ENCODE data around the gene TSPAN9. TPM values are rescaled to one million over a fixed set of nuclear protein-coding genes. Genes with fewer than 3 reads are reported as not detected.

Gene TSPAN9
- total RNA-seq, 1 experiment from 2014 or later, result 7.7 TPM

DNA sequence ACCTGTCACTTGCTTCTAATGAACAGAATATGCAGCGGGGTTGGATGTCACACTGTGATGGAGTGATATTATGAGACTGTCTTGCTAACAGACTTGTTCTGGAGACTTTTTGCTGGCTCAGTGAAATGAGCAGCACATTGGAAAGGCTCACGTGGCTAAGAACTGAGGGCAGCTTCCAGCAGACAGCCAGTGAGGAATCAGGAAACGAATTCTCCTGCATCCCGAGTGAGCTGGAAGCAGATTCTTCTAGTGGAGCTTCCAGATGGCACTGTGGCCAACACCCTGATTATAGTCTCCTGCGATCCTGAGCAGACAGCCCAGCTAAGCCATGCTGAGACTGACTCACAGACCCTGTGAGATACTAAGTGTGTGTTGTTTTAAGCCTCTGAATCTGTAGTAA is 16.1 kb upstream of the TSPAN9 start:
- no peaks in the 10 kb centered on the region for H3K9me3 ChIP-seq (ENCODE audit: control insufficient read depth, insufficient read depth, low read depth, low read length)
- no TSS peak for BruUV-seq (replicated peaks)
- no peaks in the 10 kb centered on the region for H3K4me1 ChIP-seq (ENCODE audit: control insufficient read depth, insufficient read depth, low read length)
- DNase-seq (ENCODE audit: low read depth, low spot score) (no peak), ATAC-seq (no peak)
- in situ Hi-C loops (cut with HindIII; ENCODE audit: low pct_unique_long_range_greater_than_20kb, low sequenced_read_pairs), result no loop called here
- TF ChIP-seq, protein P1, sequence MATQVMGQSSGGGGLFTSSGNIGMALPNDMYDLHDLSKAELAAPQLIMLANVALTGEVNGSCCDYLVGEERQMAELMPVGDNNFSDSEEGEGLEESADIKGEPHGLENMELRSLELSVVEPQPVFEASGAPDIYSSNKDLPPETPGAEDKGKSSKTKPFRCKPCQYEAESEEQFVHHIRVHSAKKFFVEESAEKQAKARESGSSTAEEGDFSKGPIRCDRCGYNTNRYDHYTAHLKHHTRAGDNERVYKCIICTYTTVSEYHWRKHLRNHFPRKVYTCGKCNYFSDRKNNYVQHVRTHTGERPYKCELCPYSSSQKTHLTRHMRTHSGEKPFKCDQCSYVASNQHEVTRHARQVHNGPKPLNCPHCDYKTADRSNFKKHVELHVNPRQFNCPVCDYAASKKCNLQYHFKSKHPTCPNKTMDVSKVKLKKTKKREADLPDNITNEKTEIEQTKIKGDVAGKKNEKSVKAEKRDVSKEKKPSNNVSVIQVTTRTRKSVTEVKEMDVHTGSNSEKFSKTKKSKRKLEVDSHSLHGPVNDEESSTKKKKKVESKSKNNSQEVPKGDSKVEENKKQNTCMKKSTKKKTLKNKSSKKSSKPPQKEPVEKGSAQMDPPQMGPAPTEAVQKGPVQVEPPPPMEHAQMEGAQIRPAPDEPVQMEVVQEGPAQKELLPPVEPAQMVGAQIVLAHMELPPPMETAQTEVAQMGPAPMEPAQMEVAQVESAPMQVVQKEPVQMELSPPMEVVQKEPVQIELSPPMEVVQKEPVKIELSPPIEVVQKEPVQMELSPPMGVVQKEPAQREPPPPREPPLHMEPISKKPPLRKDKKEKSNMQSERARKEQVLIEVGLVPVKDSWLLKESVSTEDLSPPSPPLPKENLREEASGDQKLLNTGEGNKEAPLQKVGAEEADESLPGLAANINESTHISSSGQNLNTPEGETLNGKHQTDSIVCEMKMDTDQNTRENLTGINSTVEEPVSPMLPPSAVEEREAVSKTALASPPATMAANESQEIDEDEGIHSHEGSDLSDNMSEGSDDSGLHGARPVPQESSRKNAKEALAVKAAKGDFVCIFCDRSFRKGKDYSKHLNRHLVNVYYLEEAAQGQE (IDR thresholded peaks at IDR 0.05; ENCODE audit: insufficient read depth in 1 of 2, low read depth in 2 of 2, low read length in 1 of 2), result no peak
- TF ChIP-seq SIN3A (IDR thresholded peaks at IDR 0.05; ENCODE audit: borderline replicate concordance, insufficient read depth, low read depth, low read length) (no peak), TCF7L2 (IDR thresholded peaks at IDR 0.05; ENCODE audit: low read depth, low read length) (no peak), POLR2AphosphoS5 (IDR thresholded peaks at IDR 0.05; ENCODE audit: low read depth, low read length) (no peak)
- TF ChIP-seq, protein P2, sequence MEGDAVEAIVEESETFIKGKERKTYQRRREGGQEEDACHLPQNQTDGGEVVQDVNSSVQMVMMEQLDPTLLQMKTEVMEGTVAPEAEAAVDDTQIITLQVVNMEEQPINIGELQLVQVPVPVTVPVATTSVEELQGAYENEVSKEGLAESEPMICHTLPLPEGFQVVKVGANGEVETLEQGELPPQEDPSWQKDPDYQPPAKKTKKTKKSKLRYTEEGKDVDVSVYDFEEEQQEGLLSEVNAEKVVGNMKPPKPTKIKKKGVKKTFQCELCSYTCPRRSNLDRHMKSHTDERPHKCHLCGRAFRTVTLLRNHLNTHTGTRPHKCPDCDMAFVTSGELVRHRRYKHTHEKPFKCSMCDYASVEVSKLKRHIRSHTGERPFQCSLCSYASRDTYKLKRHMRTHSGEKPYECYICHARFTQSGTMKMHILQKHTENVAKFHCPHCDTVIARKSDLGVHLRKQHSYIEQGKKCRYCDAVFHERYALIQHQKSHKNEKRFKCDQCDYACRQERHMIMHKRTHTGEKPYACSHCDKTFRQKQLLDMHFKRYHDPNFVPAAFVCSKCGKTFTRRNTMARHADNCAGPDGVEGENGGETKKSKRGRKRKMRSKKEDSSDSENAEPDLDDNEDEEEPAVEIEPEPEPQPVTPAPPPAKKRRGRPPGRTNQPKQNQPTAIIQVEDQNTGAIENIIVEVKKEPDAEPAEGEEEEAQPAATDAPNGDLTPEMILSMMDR (IDR thresholded peaks at IDR 0.05), result no peak
- H3K36me3 ChIP-seq (ENCODE audit: control insufficient read depth, insufficient read depth, low read length), result no peaks in the 10 kb centered on the region
- intact Hi-C loops (cut with micrococcal nuclease; ENCODE audit: unreplicated experiment), result no loop called here
- no peak overlapping the region for H3K27ac ChIP-seq (ENCODE audit: low read length)
- ChIA-PET POLR2A (no interaction called here), CTCF (no interaction called here)
- H3K4me3 ChIP-seq (ENCODE audit: low read depth in 2 of 2, low read length in 2 of 2), result no peak overlapping the region
- H3K27me3 ChIP-seq (ENCODE audit: control insufficient read depth, insufficient read depth, low read length), result no peaks in the 10 kb centered on the region

DNA sequence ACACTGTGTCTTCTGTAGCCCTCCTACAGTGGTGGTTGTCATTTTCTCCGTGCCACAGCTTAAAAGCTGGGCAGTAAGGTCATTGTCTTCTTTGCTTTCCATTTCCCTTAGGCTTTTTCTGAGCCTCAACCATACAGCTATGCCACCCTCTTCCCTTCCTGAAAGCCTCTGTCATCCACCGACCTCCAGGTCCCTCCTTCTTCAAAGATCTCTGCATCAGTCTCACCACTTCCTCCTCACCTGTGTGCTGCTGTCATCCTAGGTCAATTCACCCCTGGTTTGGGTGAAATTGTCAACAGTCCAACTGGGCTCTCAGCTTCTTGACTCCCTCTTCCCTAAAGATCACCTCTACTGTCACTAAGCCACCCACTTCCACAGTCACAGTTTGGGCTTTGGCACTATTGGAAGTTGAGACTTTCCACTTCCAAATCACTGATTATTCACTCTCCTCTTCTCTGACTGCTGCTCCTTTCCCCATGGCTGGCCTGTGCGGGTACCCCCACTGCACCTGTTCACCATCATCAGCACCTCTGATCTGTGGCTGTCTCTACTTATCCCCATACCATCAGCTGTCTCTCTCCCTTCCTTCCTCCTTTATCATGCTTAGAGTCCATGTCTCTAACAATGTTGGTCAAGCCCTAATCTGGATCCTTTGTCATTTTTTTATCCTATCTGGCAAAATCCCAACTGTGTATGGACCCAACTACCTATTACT is 15.5 kb upstream of the TSPAN9 start:
- no peak for DNase-seq (ENCODE audit: low read depth, low spot score)
- Histone ChIP-seq H3K36me3 (ENCODE audit: control insufficient read depth, insufficient read depth, low read length) (no peaks in the 10 kb centered on the region), H3K4me1 (ENCODE audit: control insufficient read depth, insufficient read depth, low read length) (no peaks in the 10 kb centered on the region), H3K9me3 (ENCODE audit: control insufficient read depth, insufficient read depth, low read depth, low read length) (no peaks in the 10 kb centered on the region), H3K27me3 (ENCODE audit: control insufficient read depth, insufficient read depth, low read length) (no peaks in the 10 kb centered on the region), H3K4me3 (ENCODE audit: low read depth in 2 of 2, low read length in 2 of 2) (no peak overlapping the region), H3K27ac (ENCODE audit: low read length) (no peak overlapping the region)
- TF ChIP-seq, protein P1 (IDR thresholded peaks at IDR 0.05; ENCODE audit: insufficient read depth in 1 of 2, low read depth in 2 of 2, low read length in 1 of 2), result no peak
- TF ChIP-seq SIN3A (IDR thresholded peaks at IDR 0.05; ENCODE audit: borderline replicate concordance, insufficient read depth, low read depth, low read length) (no peak), TCF7L2 (IDR thresholded peaks at IDR 0.05; ENCODE audit: low read depth, low read length) (no peak), POLR2AphosphoS5 (IDR thresholded peaks at IDR 0.05; ENCODE audit: low read depth, low read length) (no peak)
- TF ChIP-seq, protein P2 (IDR thresholded peaks at IDR 0.05), result no peak
- CTCF ChIA-PET, result no interaction called here
- ATAC-seq, result no peak
- intact Hi-C loops (cut with micrococcal nuclease; ENCODE audit: unreplicated experiment) (no loop called here), in situ Hi-C loops (cut with HindIII; ENCODE audit: low pct_unique_long_range_greater_than_20kb, low sequenced_read_pairs) (no loop called here)
- POLR2A ChIA-PET, result no interaction called here
- BruUV-seq (replicated peaks), result no TSS peak
